ENCODE data around the gene RNASE11. TPM values are rescaled to one million over a fixed set of nuclear protein-coding genes. Genes with fewer than 3 reads are reported as not detected.

RNASE11 gene
- total and polyA plus RNA-seq, 2 of the 4 experiments (the other 2 are of a cell fraction) = not detected

GRCh38 chr14:20606190-20606901 is 18.5 kb upstream of the RNASE11 start:
- H3K36me3 ChIP-seq (ENCODE audit: control insufficient read depth, insufficient read depth, low read length) = no peaks in the 10 kb centered on the region
- H3K27ac ChIP-seq (ENCODE audit: insufficient read depth, low read length) = no peak overlapping the region
- H4K8ac ChIP-seq (ENCODE audit: low read depth in 2 of 2, low read length in 2 of 2) = no peak overlapping the region
- no peak overlapping the region for H3K4me2 ChIP-seq (ENCODE audit: low read depth, low read length)
- TF ChIP-seq SMC3 (IDR thresholded peaks at IDR 0.05; ENCODE audit: low read depth, low read length) (peak; percentile 48), RAD21 (IDR thresholded peaks at IDR 0.05; ENCODE audit: low read length) (peak; percentile 66), CTCF (conservative IDR thresholded peaks at IDR 0.05; ENCODE audit: low read depth, low read length) (peak; percentile 56), RFX5 (IDR thresholded peaks at IDR 0.05; ENCODE audit: low read depth, low read length) (no peak)
- H2BK20ac ChIP-seq (ENCODE audit: low read depth, low read length) = no peak overlapping the region
- ChIA-PET POLR2A (ENCODE audit: unreplicated experiment) (no interaction called here), CTCF (interaction anchor here (0.7 kb wide), 1 partner anchor 273 kb away, joined by 3 read pairs; no protein-coding TSS in a partner anchor)
- H3K4me3 ChIP-seq (ENCODE audit: insufficient read depth, low read depth, low read length) = no peak overlapping the region
- no peak overlapping the region for H3K9ac ChIP-seq (ENCODE audit: low read depth, low read length)
- no peak overlapping the region for H3K23ac ChIP-seq (ENCODE audit: low read depth, low read length)
- H2BK15ac ChIP-seq (ENCODE audit: low read depth, low read length) = no peak overlapping the region
- H3K14ac ChIP-seq (replicated peaks; ENCODE audit: low read depth, low read length) = no peak overlapping the region
- BruUV-seq (replicated peaks) = no TSS peak
- 31% methylated on average over 2 of the region's 8 CpGs; no CpG with 5 or more reads in 1 of the 2 experiments for WGBS, 2 experiments (ENCODE audit: extremely low coverage in 2 of 2, insufficient read length in 1 of 2)
- no peaks in the 10 kb centered on the region for H3K9me1 ChIP-seq (ENCODE audit: insufficient read depth, low read length)
- no peak overlapping the region for H2AFZ ChIP-seq (replicated peaks; ENCODE audit: low read length, poor library complexity)
- no peak overlapping the region for H4K5ac ChIP-seq (ENCODE audit: low read depth, low read length)
- no peak overlapping the region for H3K56ac ChIP-seq (ENCODE audit: extremely low read depth, insufficient read depth, low read length)
- H4K20me1 ChIP-seq (ENCODE audit: insufficient read depth, low read length) = peaks cover 3% of the 10 kb centered on the region; the same call in 1 of the 2 replicates
- no peak for ATAC-seq (ENCODE audit: low read depth)
- H2BK5ac ChIP-seq (ENCODE audit: low read depth, low read length, poor library complexity, severe bottlenecking) = no peak overlapping the region
- H4K91ac ChIP-seq (ENCODE audit: insufficient read depth, low read depth, low read length) = no peak overlapping the region
- H2AK5ac ChIP-seq (ENCODE audit: low read depth, low read length) = no peak overlapping the region
- dilution Hi-C loops (cut with HindIII; ENCODE audit: low sequenced_read_pairs, unreplicated experiment) (no loop called here), in situ Hi-C loops (cut with MboI; ENCODE audit: low sequenced_read_pairs) (no loop called here), intact Hi-C loops (cut with micrococcal nuclease) (no loop called here)
- no peak overlapping the region for H3K4ac ChIP-seq (ENCODE audit: low read depth, low read length)
- no peaks in the 10 kb centered on the region for H3K27me3 ChIP-seq (ENCODE audit: control insufficient read depth, insufficient read depth, low read length)
- no peak overlapping the region for H3K18ac ChIP-seq (ENCODE audit: low read depth, low read length)
- peak; percentile 34 for DNase-seq
- H2AK9ac ChIP-seq (replicated peaks; ENCODE audit: low read depth, low read length, poor library complexity) = no peak overlapping the region
- H3K4me1 ChIP-seq (ENCODE audit: control insufficient read depth, insufficient read depth, low read length) = no peaks in the 10 kb centered on the region
- no peaks in the 10 kb centered on the region for H3K79me1 ChIP-seq (ENCODE audit: low read depth in 1 of 2, low read length in 2 of 2)
- H2BK120ac ChIP-seq (ENCODE audit: low read depth, low read length) = no peak overlapping the region
- no peaks in the 10 kb centered on the region for H3K9me3 ChIP-seq (ENCODE audit: control insufficient read depth, insufficient read depth, low read length)

Measured in IMR-90 (cell line).